8988T (cell line): ENCODE results near the gene DLEU7.

Source experiments
- DNase-seq: peaks from one replicate; pipeline ENCODE4 v3.0.0; 2011

The DLEU7 gene

DNA sequence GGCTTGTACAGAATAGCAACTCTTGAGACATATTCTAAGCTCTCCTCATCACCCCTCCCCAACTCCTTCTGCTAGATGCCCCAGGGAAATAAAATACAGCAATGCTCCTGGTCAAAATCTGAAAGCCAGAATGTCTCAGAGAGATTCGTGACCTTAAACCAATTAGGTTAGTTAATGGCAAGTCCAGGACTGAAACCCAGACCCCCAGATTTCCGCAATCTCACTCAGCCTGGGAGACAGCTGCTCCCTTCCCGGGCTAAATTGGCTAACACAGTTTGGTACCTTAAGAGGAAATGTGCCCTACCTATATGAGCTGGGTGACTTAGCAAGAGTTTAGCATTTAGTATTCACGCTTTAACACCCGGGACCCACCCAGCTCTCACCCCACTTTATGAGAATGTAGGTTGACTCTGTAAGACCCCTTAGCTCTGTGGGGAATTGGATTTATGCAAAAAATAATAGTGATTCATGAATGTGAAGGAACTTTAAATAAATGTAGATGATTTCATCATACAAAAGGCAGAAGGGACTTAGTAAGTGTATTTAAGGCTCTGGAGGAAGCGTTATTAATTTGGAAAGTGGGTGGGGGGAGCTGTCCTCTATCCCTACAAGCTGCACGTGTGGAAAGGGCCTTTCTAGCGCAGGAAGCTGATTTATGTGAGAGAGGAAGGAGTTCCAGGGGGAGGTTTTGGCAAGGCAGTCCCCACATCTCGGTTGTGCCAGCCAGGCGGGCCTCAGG is 1.1 kb downstream of the DLEU7 start:
- no peak for DNase-seq

DNA sequence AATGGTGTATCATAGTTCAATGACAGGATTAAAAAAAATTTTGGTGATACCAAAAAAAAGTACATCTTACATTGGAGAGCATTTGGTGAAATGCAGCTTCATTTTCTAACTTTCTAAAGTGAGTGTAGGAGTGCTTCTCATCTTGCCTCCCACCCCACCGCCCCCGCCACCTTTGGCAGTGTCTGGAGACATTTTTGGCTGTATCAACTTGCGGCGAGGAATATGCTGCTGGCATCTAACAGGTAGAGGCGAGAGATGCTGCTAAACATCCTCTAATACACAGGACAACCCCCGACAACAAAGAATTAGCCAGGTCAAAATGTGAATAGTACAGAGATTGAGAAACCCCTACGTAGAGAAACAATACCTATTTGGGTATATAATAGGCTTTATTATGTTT is 1.7 kb downstream of the DLEU7 start:
- no peak for DNase-seq

DNA sequence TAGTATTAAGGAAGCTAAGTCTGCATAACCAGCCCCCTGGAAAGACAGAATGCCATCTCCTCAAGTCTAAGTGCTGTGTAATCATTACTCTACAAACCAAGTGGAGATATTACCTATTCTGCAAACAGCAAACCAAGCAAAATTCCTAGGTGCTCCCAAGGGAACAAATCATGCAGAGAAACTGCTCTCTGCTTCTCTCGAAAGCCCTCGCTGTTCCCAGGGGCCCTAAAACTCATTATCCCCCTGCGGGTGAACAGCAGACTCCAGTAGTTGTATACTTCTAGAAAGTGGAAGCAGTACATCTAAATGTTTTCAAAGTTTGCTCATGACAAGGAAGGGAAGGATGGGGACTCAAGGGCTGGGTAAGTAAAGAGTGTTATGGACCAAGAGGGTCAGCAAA is 3.2 kb downstream of the DLEU7 start:
- no peak for DNase-seq

DNA sequence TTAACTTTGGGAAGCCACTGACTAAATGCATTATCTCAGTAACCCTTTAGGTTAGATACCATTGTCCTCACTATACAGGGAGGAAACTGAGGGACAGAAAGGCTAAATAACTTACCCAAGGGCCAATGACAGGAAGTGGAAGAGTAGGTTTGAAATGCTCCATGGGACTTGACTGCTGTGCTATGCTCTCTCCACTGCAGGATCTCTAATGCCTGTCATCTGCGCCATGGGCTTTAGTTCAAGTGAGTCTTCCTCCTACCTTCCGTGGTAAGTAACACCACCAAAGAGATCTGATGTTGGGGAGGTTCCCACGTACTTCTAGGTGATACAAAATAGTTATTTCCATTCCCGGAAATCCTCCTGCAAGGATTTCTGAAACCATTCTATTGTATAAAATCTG is 3.7 kb downstream of the DLEU7 start:
- no peak for DNase-seq

DNA sequence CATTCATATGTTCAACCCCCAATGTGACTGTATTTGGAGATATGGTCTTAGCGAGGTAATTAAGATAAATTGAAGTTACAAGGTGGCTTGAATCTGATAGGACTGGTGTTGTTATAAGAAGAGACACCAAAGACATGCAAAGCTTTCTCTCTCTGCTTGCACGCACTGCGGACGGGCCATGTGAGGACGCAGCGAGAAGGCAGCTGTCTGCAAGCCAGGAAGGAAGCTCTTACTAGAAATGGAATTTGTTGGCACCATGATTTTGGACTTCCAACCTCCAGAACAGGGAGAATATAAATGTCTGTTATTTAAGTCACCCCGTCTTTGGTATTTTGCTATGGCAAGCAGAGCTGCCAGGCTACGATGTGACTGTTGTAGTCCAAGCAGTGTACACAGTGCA is 4.8 kb downstream of the DLEU7 start:
- DNase-seq: no peak

DNA sequence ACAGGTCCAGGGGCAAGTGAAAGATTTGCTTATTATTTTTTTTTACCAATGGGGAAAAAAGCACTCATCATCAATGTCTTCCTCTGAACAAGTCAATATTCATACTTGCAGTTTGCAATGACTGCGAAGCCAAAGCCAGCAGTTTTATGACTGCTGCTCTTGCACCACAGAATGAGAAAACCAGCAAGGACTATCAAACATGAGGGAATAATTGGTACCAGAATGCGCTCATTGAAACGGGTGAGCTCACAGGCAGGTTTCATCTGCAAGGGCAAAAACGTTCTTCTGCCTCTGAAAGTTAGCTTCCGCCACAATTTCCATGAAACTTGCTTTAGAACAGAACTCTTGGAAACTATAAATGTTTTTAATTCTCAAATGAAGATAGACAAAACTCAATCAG is 5.5 kb downstream of the DLEU7 start:
- no peak for DNase-seq

DNA sequence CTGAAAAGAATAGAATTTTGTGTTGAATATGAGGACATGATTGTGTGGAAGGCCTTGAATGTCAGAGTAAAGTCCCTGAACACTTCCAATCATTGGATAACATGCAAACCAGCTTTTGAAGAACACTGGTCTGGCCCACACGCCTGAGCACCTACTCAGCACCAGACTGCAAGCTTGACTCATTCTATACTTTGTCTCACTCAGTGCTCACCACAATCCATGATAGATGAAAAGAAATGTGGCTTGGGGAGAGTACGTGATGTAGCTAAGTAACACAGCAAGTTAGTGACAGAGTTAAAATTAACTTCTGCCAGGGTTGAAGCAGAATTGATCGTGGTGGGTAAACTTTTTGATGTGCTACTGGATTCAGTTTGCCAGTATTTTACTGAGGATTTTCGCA is 12.0 kb downstream of the DLEU7 start:
- DNase-seq: no peak

DNA sequence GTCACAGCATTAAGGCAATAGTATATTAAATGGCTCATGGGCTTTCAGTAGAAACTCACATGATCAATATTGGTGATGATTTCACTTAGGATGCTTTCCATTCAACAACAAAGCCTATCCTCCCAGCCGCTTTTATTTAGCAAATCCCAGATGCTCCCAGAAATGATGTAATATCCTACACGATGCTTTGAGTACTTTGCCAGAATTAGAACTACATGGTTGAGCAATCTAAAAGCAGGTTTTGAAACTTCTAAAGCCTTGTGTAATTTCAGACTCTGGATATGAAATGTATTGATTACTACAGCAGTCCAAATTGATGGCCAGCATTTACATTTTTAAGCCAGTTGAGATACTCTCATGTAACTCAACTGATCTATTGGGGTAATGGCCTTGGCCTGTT is 13.6 kb downstream of the DLEU7 start:
- DNase-seq: no peak

DNA sequence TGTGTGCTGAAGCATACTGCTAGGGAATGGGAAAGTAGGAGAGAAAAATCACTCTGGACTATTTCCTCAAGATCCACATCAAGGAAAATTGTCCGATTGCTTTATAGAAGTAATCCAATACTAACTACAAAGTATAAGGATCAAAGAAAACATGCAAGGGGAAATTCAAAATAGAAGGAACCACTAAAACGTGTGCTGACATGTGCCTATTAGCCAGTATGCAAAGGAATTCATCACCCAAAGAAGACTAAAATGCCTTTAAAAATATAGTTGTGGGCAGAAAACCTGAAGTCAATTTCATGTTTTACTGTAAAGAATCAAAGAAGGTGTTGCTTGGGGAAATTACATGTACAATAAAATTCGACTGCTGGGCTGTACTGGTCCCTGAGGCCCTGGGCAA is 14.3 kb downstream of the DLEU7 start:
- no peak for DNase-seq

DNA sequence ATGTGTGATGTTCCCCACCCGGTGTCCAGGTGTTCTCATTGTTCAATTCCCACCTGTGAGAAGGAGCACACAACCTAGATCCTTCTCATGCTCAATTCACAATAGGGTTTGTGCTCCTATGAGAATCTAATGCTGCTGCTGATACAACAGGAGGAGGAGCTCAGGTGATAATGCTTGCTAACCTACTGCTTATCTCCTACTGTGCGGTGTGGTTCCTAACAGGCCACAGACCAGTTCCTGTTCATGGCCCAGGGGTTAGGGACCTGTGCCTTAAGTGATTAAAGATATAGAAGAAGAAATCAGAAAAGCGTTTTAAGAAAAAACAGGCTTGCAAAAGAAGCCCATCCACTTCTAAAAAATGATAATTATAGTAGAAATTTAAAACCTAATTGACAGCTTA is 17.5 kb downstream of the DLEU7 start:
- DNase-seq: no peak

DNA sequence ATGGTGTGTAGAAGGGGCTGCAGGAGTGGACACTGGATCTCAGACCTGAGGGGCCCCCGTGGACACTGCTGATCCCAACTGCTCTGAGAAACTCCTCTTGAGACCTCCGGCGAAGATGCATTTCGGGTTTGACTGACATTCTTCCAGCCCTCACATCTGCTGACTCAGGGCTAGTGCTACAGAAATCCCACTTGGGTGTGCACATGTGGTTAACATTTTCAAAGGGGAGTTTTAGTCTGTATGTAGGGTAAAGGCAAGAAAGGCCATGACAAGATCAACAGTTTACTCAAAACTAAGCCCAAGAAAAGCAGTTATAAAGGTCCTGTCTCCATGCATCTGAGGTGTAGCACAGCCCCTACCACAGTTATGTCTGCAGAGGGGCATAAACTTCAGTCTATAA is 31.2 kb downstream of the DLEU7 start:
- no peak for DNase-seq

DNA sequence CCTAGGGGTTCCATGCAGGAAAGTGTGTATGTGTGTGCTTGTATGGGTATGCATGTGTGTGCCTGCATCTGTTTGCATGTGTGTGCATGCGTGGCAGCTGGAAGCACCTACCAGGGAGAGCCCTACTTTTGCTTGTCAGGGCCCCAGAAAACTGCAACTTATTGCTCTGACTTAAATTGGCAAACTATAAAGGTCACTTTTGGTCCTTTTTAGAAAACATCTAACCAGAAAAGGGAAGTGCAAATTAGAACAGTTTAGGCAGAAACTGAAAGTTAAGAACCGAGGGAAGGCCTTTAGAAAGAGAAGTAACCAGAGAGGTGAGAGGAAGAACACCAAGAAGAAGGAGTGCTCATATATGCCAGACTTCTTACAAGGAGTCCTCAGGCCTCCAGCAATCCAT is 32.5 kb downstream of the DLEU7 start:
- DNase-seq: no peak

DNA sequence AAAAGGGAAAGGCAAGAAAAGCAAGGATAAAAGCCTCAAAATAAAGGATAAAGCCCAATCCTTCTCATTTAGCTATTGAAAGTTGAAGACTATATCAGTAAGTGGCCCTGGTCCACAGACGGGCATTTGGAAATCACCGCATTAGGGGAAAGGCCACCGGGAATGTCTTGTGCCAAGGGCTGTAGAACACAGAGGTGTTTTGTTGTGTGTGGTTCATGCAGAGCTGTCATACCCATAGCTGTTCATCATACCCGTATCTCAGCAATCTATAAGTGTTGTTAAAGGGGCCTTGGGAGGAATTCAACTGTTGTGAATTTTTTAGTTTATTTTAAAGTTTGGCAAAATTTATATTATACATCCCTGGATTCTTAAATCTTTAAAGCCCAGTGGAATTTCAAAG is 33.0 kb downstream of the DLEU7 start:
- no peak for DNase-seq

DNA sequence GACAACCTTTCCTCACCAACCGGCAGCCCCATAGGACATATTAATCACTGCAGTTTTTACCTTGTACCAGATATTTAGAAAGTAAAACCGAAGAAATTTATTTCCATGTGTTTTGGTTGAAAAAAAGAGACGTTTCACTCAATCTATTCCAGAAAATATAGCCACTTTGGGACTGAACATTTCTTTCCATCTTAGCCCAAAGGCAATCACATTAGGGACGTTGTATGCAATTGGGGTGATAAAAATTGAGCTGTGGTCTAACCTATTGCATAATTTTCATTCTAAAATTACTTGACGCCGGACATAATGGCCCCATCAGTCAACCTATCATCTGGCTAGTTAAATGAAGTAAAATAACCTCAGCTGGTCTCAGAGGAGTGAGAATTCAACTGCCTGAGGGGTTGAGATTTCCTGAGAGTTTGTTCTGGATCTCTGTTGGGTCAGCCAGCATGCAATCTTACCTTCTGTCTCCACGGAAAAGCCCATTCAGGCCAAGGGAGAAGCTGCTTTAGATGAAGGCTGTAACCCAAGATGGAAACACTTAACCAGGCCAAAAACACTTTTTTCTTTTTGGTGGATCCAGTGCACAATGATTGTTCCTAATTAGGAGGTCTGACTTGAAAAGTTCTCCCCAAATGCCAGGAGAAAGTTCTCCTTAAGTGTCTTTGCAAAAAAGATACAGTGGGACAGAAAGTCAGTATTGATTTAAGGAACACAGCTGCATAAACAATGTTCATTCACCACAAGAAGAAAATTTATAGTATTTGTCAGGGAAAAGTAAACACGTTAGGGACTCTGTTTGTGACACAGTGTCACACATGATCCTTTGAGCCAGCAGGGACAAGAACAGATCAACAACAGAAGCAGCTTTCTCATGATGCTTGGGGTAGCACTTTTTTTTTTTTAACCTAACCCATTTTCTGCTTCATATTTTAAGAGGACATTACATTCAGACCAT is 34.1 kb downstream of the DLEU7 start:
- no peak for DNase-seq

DNA sequence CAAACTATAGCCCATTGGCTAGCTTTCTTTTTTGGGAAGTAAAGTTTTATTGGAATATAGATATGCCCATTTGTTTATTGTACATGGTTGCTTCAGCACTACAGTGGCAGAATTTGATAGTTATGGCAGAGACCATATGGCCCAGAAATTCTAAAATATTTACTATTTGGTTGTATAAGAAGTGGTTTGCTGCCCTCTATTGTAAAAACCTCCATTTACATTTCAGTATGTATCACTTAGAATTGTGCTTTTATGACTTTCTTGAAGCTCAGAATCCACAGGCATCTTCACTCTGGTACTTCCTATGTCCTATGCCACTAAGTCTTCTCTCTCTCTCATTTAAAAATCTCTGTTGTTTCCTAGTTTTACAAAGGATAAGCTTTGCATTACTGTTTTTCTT is 37.7 kb downstream of the DLEU7 start:
- no peak for DNase-seq

DNA sequence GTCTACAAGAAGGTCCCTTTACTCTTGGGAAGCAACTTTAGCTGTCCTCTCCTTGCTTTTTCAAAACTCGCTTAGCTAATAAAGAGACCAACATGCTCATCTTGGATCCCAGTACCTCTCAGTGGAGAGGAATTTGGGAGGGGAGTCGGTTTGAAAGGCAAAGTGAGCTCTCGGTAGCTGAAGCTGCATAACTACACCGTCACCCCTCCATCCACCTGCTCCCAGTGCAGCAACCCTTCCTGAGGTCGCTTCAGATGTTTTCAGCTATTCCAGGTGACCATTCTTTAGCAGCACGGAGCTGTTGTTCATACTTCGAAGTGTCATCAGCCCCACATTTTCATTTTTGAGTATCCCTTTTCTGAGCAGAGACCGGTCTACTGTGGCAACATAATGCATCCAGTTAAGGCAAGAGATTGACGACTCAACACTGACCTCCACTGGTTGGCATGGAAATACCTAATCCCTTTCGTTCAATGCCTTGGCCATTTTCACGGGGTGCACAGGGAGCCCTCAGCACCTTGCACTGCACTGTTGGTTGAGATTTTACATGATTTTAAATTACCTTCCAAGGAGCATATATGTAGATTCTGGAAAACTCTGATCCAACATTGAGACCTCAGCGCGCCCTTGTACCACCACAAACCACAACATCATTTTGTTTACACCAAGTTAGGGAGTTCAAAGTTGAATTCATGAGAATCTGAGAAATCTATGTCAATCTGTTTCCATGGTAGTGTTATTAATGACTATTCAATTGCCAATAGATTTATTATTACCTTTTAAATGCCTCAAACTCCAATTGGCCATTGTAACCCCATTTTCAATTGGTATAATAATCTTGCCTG is 42.2 kb downstream of the DLEU7 start:
- DNase-seq: no peak

DNA sequence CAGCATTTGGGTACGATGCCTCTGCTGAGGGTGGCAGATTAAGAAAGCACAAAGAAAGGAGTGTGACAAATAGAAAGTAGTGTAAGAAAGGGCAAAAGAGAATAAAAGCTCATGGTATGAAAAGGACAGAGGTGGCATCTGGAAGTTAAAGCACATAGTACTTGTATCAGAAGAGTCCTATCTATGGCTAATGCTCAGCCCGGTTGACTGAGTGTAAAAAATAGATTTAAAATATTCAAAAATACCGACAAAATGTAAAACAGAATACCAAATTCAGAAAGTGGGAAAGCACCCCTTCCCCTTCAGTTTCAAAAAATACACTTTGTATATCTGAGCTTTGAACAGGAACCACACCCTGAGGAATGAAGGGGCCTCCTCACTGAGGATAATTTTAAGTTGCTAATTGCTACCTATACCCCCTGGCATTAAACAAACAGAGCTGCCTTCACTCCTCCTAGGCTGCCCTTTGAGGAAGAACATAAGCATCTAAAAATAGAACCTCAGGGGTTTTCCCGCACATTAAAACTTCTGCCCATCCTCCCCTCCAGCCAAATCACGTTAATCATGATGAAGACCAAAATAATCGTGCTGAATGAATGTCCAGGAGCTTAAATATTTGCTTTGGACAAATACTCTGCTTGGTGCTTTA is 43.3 kb downstream of the DLEU7 start:
- no peak for DNase-seq

DNA sequence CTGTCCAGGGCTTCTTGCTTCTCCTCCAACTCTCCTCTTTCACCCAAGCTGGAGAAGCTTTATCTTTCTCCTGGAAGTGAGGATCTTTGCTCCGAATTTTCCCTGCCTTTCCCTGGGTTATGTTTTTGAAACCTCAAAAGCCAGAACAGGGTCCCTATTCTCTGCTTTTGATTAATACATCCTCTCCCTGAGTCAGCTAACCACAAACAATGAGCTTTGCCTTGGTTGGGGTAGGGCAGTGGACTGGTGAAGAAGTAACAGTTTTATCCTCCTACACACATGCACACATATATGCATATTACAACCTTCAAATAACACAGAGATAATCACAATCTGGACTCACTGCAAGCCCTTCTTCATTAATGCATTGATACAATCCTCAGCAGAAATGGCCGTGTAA is 44.6 kb downstream of the DLEU7 start:
- no peak for DNase-seq

DNA sequence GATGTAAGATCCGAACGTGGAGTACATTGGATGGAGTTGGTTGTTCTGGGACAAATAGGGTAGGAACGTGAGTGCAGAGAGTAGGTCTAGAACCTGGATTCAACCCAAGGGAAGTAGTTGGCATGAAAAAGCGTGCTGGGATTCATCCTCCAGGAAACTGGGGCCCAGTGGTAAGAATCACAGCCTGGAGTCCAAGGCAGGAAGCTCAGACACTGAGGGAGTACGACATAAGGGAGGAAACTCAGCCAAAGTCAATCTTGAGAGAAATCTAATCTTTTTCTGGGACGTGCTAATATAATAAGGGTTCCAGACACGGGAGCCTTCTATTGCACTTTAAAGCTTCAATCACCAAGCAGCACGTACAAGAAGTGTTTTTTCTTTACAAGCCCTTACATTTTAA is 46.4 kb downstream of the DLEU7 start:
- DNase-seq: no peak

DNA sequence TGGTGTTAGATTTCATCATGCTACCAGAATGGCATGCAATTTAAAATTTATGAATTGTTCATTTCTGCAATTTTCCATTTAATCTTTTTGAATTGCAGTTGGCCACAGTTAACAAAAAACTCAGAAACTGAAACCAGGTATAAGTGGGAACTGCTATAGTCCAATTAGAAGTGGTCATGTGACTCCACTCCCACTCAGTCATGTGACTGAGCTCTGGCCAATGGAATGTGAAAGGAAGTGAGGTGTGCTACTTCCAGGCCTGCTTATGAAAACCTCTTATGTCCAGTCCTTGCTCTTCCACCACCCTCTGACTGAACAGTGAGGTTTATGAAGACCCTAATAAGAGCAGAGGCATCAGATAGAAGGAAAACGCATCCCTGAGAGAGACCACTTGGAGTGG is 47.0 kb downstream of the DLEU7 start:
- no peak for DNase-seq

DNA sequence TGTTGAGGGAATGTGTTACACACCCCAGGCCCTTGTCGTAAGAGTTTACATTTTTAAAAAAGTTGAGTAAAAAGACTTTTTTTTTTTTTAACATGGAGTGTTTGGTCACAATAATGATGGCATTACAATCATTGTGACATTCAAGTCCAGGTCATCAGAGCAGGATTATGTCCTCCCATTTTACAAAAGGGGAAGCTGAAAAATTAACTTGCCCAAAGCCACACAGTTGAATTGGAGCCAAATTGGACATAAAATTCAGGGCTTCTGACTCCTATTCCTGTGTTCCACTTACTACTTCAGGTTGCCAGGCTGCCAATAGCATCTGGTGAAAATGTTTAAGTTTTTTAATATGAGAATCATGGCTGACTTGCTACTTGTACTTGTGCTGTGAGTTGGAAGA is 49.3 kb downstream of the DLEU7 start:
- DNase-seq: no peak

DNA sequence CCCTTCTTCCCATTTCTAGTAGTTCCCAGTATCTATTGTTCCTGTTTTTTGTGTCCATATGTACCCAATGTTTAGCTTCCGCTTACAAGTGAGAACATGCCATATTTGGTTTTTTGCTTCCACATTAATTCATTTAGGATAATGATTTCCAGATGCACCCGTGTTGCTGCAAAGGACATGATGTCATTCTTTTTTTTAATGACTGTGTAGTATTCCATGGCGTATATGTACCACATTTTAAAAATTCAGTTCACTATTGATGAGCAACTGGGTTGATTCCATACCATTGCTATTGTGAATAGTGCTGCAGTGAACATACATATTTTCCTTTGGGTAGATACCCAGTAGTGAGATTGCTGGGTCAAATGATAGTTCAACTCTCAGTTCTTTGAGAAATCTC is 50.5 kb downstream of the DLEU7 start:
- DNase-seq: no peak
